ENCODE data around the gene SFRP5.

The SFRP5 gene

DNA sequence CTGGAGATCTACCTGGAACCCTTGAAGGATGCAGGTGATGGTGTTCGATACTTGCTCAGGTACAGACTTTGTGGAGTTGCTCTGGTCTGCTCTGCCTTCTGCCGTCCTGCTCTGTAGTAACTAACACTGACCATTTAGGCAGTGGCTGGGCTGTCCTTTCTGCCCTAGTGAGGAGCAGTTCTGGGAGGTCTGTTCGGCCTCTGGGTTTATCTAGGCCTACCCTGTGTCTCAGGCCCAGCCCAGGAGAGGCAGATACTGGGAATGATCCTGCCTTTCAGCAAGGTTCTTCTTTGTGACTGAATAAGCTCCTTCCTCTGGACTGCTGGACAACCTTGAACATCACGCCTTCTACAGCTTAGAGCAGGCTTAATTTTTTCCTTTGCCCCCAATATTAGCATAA is 33.2 kb downstream of the SFRP5 start:
- TF ChIP-seq, protein P1, sequence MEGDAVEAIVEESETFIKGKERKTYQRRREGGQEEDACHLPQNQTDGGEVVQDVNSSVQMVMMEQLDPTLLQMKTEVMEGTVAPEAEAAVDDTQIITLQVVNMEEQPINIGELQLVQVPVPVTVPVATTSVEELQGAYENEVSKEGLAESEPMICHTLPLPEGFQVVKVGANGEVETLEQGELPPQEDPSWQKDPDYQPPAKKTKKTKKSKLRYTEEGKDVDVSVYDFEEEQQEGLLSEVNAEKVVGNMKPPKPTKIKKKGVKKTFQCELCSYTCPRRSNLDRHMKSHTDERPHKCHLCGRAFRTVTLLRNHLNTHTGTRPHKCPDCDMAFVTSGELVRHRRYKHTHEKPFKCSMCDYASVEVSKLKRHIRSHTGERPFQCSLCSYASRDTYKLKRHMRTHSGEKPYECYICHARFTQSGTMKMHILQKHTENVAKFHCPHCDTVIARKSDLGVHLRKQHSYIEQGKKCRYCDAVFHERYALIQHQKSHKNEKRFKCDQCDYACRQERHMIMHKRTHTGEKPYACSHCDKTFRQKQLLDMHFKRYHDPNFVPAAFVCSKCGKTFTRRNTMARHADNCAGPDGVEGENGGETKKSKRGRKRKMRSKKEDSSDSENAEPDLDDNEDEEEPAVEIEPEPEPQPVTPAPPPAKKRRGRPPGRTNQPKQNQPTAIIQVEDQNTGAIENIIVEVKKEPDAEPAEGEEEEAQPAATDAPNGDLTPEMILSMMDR (IDR thresholded peaks at IDR 0.05), result no peak

DNA sequence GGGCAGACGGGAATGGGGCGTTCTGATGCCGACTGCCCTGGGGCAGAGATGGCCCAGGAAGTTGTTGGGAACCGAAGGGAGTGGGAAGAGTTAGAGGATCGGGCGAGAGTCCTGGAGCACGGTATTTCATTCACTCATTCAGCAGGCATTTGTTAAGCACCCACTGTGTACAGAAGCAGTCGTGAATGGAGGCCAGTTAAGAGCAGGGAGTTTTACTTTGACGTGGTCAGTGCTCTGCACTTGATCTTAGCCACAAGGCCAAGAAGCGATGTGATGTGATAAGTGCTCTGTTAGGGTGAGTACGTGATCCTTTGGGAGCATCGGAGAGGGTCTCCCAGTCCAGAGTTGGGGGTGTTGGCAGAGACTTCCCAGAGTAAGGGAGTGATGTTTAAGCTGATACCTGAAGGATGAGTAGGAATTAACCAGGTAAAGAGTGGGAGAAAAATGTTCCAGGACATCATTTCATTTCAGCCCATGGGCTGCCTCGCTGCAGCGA is 34.0 kb downstream of the SFRP5 start:
- TF ChIP-seq, protein P1 (IDR thresholded peaks at IDR 0.05), result no peak

DNA sequence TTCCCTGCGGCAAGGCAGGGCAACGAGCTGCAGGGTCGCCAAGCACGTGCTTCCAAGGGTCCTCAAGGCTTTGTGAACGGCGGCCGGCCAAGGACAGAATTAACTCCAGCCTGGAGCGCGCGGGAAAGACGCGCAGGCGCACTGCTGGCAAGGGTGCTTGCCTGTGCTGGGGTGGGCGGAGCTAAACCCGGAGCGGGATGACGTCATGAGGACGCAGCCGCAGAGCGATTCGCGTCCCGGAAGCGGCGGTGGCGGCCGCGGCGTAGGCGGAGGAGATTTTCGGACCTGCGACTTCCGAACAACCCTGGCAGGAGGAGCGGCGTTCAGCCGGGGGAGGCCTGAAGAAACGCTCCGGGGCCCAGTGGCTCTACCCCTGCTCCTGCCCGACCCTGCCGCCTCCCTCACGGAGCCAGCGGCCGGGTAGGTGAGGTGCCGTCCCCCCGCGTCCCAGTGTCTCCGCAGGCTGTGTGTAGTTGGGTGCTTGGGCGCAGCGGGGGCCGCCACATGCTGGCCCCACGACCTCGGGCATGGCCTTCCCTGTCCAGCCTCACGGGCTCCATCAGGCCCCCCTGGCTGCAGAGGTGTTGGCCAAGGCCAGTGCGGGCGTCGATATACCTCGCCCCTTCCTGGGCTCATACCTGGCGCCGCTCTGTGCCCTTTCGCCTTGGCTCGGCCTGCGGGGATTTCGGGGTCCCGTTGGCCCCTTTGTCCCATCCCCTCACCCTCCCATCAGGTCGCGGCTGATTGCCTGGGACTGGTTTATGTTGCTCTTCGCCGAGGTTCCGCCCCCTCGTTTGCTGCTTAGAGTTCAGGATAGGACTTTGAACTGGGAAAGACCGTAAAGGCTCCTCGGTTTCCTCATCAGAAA is 34.7 kb downstream of the SFRP5 start, which contains the start of gene ZFYVE27:
Gene ZFYVE27 (plus strand): TSS at position 227 of the 868 bp plus-strand sequence. CDS start 1,350 bp downstream, outside the sequence.
- TF ChIP-seq, protein P1 (IDR thresholded peaks at IDR 0.05), result no peak

DNA sequence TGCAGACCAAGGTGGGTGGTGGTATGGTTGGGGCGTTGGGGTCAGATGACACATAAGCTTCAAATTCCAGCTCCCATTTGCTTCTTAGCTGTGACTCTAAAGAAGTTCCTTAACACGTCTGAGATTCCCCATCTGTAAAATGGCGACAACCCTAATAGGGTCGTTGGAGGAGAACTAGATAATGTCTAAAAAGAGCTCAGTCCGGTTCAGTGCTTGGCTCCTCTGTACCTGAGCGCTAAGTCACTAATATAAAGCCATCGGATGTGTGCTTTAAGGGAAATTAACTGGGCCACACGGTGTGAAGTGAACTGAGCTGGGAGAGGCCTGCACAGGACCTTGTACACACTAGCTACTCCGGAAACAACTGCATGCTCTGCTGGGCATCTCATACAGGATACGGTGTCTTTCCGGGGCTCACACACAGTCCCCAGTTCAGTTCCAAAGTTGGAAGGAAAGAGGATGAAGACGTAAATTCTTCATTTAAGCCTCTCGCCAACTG is 35.3 kb downstream of the SFRP5 start:
- TF ChIP-seq, protein P1 (IDR thresholded peaks at IDR 0.05), result no peak

DNA sequence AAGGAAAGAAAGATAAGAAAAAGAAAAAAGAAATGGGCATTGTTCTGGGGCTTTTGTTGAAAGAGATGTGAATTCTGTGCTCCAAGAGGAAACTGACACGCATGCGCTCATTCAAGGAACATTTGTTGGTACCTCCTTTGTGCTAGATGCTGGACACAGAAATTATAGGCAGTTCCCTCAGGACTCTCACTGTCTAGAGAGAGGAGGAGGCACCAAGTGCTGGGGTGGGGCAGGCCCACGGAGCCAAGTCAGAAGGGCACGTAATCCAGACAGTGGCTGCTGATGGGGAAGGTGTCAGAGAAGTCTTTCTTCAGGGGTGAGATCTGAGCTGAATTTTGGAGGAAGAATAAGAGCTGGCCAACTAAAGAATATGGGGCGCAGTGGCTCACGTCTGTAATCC is 37.8 kb downstream of the SFRP5 start:
- TF ChIP-seq, protein P1 (IDR thresholded peaks at IDR 0.05), result no peak

DNA sequence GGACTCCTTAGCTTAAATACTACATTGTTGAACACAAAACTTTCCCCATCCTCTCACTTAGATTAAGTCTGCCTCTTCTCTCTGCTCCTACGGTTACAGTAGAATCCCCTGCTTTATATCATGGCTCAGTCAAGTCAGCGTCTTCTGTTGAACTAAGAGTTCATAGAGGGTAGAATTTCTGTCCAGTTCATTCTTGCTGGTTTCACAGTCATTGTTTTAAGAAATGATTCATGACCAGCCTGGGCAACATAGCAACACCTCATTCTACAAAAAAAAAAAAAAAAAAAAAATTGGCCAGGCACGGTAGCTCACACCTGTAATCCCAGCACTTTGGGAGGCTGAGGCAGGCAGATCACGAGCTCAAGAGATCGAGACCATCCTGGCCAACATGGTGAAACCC is 38.5 kb downstream of the SFRP5 start:
- TF ChIP-seq, protein P1 (IDR thresholded peaks at IDR 0.05), result no peak

DNA sequence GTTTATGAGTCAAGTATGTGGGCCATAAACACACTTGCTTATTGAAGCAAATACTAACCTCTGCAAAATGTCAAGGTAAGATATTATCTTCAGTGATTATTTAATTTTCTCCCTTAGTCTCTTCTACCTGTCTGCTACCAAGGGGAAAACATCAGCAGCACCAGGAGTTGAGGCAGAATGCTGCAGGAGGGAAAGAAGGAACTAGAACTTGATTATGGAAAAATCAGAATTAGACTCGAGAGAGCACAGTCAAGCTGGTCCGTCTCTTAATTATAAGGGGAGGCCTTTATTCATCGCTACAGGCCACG is 39.8 kb downstream of the SFRP5 start:
- TF ChIP-seq, protein P1 (IDR thresholded peaks at IDR 0.05), result no peak; the same call in 1 of the 2 replicates
